Stimulated activated CD4-positive, alpha-beta T cell treated with anti-CD3 and anti-CD28 coated beads, Interleukin-15, amount 100 ng/mL, for 24 hours (primary cell): ENCODE data around the gene MRPL27.

Experiments
- DNase-seq: peaks from one replicate; pipeline ENCODE4 v3.0.0-alpha.2; 2020

The MRPL27 gene

DNA sequence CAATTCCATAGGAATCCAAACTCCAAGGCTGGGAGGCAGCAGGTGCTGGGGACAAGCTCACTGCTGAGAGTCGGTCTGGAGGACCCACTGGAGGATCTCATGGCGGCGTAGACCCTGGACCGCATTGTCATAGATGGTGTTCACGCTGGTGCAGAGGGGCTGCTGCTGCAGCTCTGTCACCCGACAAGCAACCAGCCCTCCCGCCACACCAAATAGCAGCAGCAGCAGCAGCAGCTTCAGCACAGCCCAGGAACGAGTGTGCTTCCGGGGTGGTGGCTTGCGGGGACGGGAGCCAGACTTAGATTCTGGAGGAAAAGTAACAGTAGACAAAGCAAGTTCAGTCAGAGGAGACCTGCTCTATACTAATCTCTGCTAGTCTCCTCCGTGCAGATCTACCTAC lies 9.9 kb upstream of the MRPL27 start:
- DNase-seq: no peak

DNA sequence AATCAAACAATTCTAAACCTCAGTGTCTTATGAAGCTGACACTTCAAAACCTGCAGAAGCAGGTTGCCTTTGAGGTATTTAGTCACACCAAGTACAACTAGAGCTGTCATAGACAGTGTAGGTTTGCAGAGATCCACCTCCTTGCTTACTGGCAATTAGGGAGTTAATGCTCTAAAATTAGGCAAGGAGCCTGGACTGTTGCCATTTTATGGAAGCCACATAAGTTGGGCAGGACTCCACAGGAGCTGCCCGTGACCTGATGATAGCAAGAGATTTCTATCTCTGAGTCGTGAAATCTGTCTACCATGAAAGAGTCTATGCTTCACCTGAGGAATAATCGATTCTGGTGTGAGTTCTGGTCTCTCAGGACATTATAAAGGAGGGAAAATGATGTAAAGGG lies 8.9 kb upstream of the MRPL27 start:
- DNase-seq: no peak

DNA sequence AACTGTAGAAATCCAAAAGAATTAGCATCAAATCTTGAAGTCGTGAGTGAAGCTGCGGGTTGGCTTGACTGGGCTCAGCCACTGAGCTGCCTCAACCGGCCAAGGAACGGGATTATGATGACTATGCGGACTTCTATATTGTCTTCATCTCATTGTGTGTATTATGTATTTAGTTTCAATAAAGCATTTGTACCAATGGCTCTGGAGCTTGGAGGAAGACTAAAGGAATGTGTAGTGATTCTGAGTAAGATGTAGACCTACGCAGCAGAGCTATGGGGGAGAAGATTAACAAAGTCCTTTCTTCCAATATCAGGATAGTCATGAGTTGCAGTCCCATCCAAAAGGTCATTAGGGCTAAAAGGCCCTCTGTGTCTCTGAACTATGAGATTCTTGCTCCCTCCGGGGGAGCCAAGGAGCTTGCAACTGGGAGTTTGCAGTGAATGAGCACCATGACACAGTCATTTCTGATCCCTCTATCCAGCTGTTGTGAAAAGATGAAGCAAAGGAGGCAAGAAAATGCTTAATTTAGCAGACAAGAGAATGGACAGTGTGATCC lies 8.4 kb upstream of the MRPL27 start:
- DNase-seq: no peak

DNA sequence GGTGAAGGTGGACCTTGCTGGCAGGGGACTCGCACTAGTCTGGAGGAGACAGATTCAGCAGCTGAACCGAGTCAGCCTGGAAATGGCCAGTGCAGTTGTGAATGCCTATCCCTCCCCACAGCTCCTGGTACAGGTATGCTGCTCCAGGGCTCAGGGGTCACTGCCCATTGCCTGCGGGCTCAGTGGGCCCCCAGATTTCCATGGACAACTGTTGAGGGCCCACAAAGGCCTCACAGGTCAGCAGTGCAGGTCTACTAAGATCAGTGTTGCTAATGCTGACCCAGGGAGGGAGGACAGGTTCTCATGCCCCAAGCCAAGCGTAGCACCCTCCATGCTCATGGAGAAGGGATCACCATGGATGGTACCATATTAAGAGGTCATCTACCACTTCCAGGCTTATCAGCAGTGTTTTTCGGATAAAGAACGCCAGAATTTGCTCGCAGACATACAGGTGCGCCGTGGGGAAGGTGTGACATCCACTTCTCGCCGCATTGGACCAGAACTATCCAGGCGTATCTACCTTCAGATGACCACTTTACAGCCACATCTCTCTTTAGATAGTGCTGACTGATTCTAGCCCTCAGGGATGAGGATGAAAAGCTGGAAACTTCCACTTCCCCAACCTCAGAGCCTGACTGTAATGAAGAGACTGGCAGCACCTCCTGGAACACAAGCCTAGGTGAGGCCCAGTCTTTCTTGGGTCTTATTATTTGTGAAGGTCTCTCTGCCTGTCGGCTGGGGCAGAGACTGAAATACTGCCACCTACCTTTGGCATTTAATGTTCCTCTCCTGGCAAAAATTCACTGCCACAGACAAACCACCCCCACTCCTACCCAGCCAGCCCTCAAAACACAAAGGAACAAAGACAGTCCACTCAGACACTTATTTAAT lies 7.6 kb upstream of the MRPL27 start:
- no peak for DNase-seq

DNA sequence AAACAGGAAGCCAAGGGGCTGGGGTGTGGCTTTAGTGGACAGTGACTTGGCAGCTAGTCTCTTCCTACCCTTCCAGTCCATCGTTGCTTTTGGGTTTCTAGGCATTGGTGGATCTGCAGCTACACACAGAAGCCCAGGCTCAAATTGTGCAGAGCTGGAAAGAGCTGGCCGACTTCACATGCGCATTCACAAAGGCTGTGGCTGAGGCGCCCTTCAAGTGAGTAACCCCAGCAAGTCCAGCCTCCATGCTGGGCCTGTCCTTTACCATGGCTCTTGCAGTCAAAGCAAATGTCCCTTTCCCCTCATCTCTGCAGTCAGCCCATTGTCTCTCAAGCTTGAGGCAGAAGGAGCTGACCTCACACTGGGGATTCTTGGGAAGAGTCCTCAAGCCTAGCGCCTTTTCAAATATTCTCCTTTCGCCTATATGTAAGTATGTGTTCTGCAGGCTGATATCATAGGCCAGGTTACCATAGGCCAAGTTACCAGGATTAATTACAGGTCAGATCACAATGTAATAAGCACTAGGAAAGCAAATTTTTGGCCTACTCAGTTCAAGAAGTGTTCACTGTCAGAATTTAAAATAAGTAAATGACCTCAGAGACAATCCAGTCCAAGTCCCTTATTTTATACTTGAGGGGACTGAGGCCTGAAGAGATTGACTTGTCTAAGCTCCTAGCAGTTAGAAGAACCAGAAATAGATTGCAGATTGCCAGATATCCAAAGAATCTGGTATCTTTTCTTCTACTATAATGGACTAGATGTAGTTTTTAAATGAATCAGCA lies 6.6 kb upstream of the MRPL27 start:
- no peak for DNase-seq

DNA sequence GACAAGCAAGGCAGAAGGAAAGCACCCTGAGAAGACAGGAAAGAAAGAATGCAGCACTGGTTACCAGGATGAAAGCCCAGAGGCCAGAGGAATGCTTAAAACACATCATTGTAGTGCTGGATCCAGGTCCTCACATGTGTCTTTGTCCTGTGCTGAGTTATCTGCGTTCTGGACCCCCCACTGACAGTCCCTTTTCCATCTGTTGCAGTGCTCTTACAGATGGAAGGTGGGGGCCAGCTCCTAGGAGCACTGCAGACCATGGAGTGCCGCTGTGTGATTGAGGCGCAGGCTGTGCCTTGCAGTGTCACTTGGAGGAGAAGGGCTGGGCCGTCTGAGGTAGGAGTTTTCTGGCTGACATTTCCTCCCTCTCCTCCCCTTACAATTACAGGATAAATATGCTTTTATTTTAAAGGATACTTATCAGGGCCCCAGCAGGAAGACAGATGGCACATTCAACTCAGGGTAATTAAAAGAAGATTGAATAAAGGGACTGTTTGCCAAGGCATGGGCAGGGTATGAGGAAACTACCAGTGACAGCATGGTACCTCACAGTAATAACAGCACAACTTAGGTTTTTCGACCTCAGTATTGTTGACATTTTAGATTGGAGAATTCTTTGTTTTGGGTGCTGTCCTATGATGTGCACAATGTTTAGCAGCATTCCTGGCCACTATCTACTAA lies 3.0 kb upstream of the MRPL27 start:
- DNase-seq: no peak

DNA sequence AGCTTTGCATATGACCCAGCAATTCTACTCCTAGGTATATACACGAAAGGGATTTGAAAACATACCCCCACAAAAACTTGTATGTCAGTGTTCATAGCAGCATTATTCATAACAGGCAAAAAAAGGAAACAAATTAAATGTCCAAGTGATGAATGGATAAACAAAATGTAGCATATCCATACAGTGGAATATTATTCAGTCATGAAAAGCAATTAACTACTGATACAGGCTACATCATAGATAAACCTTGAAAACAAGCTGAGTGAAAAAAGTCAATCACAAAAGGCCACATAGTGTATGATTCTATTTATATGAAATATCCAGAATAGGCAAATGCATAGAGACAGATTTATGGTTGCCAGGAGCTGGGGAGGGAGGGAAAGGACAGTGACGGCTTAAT lies 721 bp upstream of the MRPL27 start:
- DNase-seq: no peak

DNA sequence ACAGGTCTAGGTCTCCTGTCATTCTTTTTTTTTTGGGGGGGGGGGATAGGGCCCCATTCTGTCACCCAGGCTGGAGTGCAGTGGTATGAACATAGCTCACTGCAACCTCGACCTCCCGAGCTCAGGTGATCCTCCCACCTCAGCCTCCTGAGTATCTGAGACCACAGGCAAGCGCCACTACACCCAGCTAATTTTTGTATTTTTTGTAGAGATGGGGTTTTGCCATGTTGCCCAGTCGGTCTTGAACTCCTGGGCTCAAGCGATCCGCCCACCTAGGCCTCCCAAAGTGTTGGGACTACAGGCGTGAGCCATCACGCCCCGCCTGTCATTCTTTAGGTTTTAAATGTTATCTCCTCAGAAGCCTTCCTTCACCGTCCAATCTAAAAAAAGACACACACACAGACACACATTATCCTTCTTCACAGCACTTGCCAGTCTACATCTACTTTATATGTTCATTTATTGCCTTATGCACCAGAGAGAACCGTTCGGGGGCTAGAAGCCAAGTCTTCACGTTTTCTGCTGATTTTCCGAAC lies 694 bp downstream of the MRPL27 start:
- DNase-seq: no peak

DNA sequence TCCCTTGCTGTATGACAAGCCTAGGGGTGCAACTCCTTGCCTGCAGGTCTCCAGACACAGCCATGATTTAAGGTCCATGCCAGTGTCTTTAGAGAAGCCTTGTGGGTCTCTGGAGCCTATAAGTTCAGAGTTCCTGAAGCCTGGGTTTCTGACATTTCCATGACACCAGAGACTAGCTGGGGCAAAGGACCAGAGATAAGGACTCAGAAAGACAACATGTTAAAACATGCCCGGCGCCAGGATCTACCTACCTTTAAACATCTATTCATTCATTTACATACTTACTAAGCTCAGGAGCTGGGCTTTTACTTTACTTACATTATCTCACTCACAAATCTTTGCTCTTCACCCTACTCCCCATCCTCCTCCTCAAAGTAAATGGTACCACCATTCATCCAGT lies 1.5 kb downstream of the MRPL27 start:
- DNase-seq: no peak

DNA sequence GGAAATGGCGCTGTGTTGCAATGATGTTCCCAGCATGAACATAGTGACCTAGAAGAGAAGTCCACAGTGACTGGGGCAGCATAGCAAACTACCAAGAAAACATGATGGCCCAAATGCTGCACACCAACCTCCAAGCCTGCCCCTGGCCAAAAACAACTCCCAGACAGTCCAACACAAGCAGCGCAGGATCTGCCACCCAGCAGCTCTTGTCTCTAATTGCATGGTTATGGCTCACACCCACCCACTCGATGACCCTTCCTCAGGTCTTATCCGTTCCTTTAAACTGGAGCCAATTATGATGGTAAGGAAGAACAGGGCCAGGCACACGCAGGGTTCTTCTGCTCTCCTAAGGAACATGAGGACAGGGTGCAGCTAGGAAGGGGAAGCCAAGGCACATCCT lies 2.9 kb downstream of the MRPL27 start:
- DNase-seq: no peak

DNA sequence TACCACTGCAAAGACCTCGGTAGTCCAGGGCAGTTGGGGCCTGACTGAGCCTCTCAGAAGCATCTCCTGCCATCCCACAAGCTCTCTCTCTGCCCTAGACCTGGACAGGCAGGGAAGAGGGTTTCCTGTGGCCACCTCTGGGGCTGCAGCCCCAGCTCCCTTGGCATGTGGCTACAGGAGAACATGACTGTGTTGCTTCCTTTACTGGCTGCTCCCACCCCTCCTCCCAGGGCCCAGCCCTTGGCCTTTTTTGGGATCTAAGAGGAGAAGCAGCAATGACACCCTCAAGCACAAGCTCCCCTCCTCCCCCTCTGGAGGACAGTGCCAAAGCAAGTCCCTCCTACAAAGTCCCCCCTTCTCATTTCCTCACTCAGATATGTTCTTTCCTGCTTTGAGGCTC lies 5.6 kb downstream of the MRPL27 start:
- no peak for DNase-seq

DNA sequence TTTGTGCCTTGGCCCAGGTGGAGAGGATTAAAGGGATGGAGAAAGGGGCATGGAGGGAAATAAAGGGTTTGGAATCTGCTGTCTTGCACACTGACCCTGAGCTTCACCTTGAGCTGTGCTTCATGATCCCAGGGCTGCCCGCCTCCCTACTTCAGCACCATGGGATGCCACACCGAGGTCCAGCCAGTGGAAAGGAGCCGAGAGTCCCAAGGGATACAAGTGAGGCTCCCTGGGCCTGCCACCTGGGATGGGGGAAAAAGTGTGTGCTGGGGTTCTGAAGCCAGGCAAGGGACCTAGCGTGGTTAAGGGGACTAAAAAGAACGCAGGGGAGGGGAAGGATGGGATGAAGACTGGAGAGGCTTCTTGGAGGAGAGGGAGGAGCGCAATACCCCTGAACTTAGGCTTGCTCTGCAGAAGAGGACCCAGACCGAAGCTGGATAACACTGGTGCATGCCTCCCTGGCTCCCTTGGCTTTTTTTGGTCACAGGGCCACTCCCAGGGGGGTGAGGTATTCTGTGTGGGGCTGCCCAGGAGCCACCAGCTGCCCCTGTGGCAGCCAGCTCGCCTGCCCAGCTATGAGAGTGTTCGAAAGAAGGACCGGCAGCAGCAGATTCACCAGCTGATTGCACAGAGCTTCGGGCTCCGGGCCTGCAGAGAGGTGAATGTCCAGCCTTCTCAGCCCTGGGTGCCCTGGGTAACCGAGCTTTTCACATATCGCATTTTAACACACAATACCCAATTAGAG lies 7.2 kb downstream of the MRPL27 start:
- DNase-seq: no peak

DNA sequence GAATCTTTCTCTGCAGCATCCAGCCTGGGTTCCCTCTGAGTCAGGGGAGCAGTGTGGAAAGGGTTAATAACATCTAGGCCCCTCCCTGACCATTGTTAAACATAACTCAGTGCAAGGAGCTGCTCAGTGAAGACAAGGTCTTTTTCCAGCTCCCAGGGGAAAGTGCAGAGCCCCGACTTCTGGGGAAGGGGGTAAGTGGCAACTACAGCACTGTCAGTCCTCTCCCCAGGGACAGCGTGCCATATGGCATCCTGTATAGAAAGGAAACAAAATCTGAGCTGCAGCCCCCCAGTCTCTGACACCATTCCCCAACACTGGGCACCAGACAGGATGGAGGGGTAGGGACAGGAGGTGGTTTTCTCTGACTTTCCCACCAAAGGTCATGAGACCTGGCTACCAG lies 7.8 kb downstream of the MRPL27 start:
- no peak for DNase-seq

DNA sequence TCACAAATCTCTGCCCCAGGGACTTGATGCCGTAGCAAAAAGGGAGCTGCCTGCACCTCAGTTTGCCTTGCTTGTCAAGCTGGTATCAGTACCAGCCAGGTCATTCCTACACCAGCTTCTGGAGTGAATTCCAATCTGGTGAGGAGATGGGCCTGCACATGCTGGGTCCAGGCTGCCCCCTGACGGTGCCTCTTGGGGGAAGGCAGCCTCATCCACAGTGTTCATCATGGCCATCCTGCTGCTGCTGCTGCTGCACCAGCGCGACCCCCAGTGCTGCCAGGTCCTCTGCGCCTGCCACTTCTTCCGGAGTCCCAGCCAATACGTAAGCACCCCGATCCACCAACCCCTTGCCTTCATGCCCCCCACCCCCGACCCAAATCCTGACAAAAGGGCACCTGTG lies 8.3 kb downstream of the MRPL27 start:
- DNase-seq: no peak

DNA sequence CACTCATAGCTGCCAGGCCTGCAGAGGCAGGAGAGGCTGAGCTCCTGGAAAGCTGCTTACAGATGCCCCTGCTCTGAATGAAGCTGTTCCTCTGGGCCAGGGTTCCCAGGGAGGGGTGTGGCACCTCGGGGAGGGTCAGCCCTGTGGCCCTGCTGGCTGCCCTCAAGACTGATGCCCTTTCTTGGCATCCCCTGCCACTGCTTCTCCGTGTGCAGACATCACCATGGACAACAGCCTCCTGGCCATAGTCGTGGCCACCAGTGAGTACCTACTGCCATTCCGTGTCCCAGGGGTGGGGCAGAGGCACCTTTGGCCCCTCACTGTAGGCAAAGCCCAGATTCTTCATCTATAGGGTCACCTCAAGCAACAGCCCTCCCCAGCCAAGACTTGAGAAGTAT lies 8.9 kb downstream of the MRPL27 start:
- no peak for DNase-seq

DNA sequence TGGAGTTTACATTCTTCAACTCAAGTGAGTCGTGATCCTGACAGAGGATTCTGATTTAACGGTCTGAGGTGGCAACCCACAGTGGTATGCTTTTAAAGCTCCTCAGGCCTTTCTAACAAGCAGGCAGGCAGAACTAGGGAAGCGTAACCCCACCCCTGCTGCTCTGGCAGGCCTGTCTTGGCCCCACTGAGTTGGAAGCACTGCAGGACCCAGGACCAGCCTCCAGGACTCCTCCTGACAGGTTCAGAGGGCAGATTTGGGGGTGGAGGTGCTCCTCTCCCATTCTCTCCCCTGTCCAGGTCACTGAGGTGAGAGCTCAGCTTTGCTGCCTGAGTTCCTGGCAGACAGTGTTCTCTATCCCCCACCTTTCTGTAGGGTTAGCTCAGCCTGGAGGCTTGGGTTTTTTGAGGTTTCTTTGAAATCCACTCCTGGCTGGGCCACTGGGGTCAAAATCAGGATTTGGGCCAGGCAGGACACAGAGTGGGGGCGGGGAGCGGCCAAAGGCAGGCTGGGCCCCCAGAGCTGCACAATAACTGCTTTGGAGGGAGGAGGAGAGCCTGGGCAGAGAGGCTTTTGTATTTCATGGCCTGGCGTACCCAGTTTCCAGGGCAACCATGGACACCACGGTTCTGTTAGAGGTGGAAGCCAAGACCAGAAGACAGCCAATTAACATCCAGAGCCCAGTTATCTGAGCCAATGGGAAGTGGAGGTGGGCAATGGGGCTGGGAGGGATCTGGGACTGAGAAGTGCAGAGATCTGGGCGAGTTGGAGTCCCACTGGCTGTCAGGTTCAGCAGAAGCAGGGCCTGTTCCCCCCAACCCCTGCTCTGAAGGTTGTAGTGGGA lies 9.5 kb downstream of the MRPL27 start:
- DNase-seq: no peak

DNA sequence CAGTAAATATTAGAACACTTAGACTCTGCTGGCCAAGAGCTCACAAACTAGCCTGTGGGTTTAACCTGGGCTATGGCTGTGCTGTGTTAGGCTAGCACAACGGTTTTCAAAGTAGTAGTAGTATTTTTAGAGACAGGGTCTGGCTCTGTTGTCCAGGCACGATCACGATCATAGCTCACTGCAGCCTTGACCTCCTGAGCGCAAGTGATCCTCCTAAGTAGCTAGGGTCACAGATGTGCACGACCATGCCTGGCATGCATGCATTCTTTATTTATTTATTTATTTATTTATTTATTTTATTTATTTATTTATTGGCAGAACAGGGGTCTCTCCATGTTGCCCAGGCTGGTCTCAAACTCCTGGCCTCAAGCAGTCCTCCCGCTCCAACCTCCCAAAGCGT lies 10.3 kb downstream of the MRPL27 start:
- DNase-seq: no peak

DNA sequence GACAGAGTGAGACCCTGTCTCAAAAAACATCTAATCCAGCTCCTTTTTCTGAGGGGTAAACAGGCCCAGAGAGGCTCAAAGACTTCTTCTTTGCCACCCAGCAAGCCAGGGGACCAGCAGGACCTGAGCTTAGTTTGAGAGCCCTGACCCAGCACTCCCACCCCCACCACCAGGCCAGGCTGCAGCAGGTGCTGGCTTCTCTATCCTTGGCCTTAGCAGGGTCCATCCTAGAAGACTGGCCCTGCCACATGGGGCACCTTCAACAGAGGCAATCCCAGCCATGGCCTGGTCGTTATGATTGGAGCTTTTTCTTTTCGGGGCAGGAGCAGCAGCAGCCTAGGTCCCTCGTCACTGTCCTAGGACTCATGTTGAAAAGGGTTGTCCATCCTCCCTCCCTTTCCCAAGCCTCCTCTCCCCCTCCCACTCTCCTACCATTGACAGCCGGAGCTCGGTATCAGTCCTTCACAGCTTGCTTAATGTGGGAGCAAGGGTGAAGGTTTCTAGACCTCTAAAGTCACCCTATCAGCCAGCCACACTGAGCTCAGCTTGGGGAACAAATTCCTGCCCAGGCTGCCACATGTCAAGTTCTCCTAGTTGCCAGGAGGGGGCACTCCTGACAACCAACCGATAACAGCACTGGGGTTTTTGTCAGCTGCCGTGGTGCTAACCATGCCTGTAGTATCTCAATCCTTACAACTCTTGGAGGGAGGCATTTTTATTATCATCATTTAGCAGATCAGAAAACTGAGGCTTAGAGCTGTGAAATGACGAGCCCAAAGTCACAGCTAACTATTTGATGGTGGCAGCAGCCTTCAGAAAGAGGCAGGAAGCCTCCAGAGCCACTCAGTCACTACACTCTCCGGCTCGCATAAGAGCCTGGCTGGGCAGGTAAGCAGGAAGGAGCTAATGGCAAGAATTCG lies 11.2 kb downstream of the MRPL27 start:
- DNase-seq: peak; percentile 67

DNA sequence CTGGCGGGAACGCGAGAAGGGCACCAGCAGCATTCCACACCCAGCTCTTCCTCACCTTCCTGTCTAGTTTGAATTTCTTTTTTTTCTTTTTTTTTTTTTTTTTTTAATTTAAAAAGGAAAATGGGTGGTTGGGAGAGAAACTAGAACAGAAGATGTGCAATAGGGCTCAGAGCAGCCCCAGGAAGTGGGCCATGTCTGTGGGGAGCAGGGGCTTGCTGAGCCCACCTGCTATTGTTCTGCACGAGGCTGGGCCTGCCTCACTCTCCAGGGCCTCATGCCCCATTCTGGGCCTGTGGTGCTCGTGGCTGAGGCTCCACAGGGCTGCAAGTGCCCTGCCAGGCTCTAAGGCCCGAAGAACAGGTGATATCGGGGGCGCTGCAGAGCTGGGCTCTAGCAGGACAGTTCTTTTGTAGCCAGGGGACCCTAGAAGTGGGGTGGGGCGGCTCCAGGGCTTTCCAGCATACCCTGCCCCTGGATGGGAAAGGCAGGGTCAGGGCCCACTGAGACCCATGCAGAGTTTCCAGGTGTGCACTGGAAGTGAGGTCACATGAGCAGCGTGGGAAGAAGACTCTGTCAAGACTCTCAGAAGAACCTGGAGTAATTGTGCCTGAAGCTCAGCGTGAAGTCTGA lies 12.4 kb downstream of the MRPL27 start:
- DNase-seq: no peak

DNA sequence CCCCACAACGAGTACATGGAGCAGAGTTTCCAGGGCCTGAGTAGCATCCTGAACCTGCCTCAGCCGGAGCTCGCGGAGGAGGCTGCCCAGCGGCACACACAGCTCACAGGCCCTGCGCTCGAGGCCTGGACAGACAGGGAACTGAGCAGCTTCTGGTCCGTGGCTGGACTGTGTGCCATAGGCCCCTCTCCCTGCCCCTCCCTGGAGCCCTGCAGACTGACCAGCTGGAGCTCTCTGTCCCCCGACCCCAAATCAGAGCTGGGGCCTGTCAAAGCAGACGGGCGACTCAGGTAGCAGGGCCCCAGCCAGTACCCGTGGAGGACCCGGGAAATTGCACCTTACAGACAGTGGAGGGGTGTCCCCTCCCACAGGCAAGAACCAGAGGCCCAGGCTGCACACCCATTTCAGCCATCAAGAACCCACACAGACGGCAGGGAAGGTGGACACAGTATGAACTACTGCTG lies 13.0 kb downstream of the MRPL27 start:
- no peak for DNase-seq
